Skeletal muscle satellite cell (primary cell): ENCODE measurements around the gene ANKZF1.
"Not testable (repeated sequence)": the region's sequence is repeated elsewhere in the genome, so short reads cannot be mapped to it uniquely, and the experiment has no call there.

Source experiments
- H3K27me3 ChIP-seq: 2 replicates; pipeline ENCODE4 v1.7.0; 2013; ENCODE audit warnings: low read length; ENCODE audit not compliant: control insufficient read depth, insufficient read depth
- H3K36me3 ChIP-seq: 2 replicates; pipeline ENCODE4 v1.7.0; 2013; ENCODE audit warnings: mild to moderate bottlenecking, control low read depth, low read length; ENCODE audit not compliant: insufficient read depth
- H3K4me1 ChIP-seq: 2 replicates; pipeline ENCODE4 v1.7.0; 2013; ENCODE audit warnings: low read length; ENCODE audit not compliant: control insufficient read depth, insufficient read depth
- H3K4me2 ChIP-seq: 2 replicates; pipeline ENCODE4 v1.7.0; 2013; ENCODE audit warnings: mild to moderate bottlenecking, low read length
- H3K4me3 ChIP-seq: 2 replicates; pipeline ENCODE4 v1.7.0; 2013; ENCODE audit warnings: low read length
- H3K9ac ChIP-seq: 2 replicates; pipeline ENCODE4 v1.7.0; 2013; ENCODE audit warnings: mild to moderate bottlenecking, low read depth, low read length, moderate library complexity
- H3K9me3 ChIP-seq: replicated peaks from 2 replicates; pipeline ENCODE4 v1.7.0; 2013; ENCODE audit warnings: mild to moderate bottlenecking, control low read depth, low read length

ANKZF1 gene

DNA sequence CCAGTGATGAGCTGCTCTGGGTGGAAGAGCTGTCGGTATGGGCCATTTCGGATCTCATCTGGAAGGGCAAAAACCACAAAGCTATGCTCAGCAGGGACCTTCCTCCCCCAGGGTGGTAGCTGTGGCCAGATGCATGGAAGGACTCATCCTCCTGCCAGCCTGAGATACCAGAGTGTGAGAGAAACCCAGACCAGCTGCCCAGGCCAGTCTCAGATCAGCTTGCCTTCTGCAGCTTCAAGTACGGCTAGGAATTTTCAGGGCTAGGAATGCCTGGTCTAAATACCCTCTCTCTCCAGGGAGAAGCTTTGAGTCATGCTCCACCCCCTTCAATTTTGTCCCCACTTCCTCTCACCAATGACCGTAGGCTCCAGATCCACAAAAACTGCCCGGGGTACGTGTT lies 22.1 kb downstream of the ANKZF1 start:
- peak overlapping the region; percentile 41 for H3K9ac ChIP-seq
- peak overlapping the region; percentile 99 for H3K4me2 ChIP-seq
- peaks cover 23% of the 10 kb centered on the region for H3K27me3 ChIP-seq
- peaks cover 23% of the 10 kb centered on the region for H3K36me3 ChIP-seq
- H3K4me1 ChIP-seq: peaks cover 74% of the 10 kb centered on the region
- no peaks in the 10 kb centered on the region for H3K9me3 ChIP-seq
- H3K4me3 ChIP-seq: peak overlapping the region; percentile 39

GRCh38 chr2:219252084-219252483 lies 22.5 kb downstream of the ANKZF1 start:
- Histone ChIP-seq H3K9ac (peak overlapping the region; percentile 68), H3K27me3 (peaks cover 23% of the 10 kb centered on the region), H3K4me2 (peak overlapping the region; percentile 99), H3K4me1 (peaks cover 69% of the 10 kb centered on the region), H3K4me3 (peak overlapping the region; percentile 39), H3K9me3 (no peaks in the 10 kb centered on the region), H3K36me3 (peaks cover 19% of the 10 kb centered on the region)

GRCh38 chr2:219252570-219252899 lies 22.9 kb downstream of the ANKZF1 start:
- Histone ChIP-seq H3K4me2 (peak overlapping the region; percentile 99), H3K36me3 (peaks cover 15% of the 10 kb centered on the region), H3K9me3 (no peaks in the 10 kb centered on the region), H3K27me3 (peaks cover 23% of the 10 kb centered on the region), H3K9ac (peak overlapping the region; percentile 68), H3K4me3 (peak overlapping the region; percentile 76), H3K4me1 (peaks cover 68% of the 10 kb centered on the region)

- Histone ChIP-seq H3K4me2 (peak within 1 kb of the TSS; percentile 99), H3K36me3 (peaks cover 9% of the 10 kb centered on the region), H3K4me3 (peak within 1 kb of the TSS; percentile 76), H3K9ac (peak within 1 kb of the TSS; percentile 68), H3K27me3 (peaks cover 23% of the 10 kb centered on the region), H3K9me3 (no peaks in the 10 kb centered on the region), H3K4me1 (peaks cover 67% of the 10 kb centered on the region)
Measured at GRCh38 chr2:219252900-219253752, 23.5 kb downstream of the ANKZF1 start, which contains the start of gene TUBA4B. TSS of gene TUBA4B (plus strand) at chr2:219253243. CDS start at chr2:219253408, 165 bp downstream.

GRCh38 chr2:219253753-219254589 lies 24.4 kb downstream of the ANKZF1 start, which contains the start of gene TUBA4A:
TSS of gene TUBA4A (minus strand) at chr2:219253918. CDS start at chr2:219253858, 60 bp downstream.
- H3K4me3 ChIP-seq: peak within 1 kb of the TSS; percentile 76
- H3K4me2 ChIP-seq: peak within 1 kb of the TSS; percentile 99
- peaks cover 59% of the 10 kb centered on the region for H3K4me1 ChIP-seq
- H3K9ac ChIP-seq: peak within 1 kb of the TSS; percentile 68
- H3K36me3 ChIP-seq: peaks cover 5% of the 10 kb centered on the region
- peaks cover 27% of the 10 kb centered on the region for H3K27me3 ChIP-seq
- H3K9me3 ChIP-seq: no peaks in the 10 kb centered on the region

GRCh38 chr2:219254590-219255201 lies 25.1 kb downstream of the ANKZF1 start:
- peaks cover 51% of the 10 kb centered on the region for H3K4me1 ChIP-seq
- H3K27me3 ChIP-seq: peaks cover 33% of the 10 kb centered on the region
- peak overlapping the region; percentile 76 for H3K4me3 ChIP-seq
- peak overlapping the region; percentile 50 for H3K9ac ChIP-seq
- peaks cover 5% of the 10 kb centered on the region for H3K36me3 ChIP-seq
- H3K4me2 ChIP-seq: peak overlapping the region; percentile 99
- no peaks in the 10 kb centered on the region for H3K9me3 ChIP-seq

DNA sequence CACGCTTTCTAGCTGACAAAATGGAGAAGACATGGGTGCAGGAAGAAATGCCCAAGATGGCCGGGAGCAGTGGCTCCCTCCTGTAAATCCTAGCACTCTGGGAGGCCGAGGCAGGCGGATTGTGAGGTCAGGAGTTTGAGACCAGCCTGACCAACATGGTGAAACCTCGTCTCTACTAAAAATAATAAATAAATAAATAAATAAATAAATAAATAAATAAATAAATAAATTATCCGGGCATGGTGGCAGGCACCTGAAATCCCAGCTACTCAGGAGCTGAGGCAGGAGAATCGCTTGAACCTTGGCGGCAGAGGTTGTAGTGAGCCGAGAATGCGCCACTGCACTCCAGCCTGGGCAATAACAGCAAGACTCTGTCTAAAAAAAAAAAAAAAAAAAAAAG lies 29.3 kb downstream of the ANKZF1 start:
- H3K4me3 ChIP-seq, H3K9me3 ChIP-seq, H3K36me3 ChIP-seq, H3K9ac ChIP-seq, H3K4me2 ChIP-seq, H3K4me1 ChIP-seq: not testable (repeated sequence)
- H3K27me3 ChIP-seq: peaks cover 54% of the 10 kb centered on the region

DNA sequence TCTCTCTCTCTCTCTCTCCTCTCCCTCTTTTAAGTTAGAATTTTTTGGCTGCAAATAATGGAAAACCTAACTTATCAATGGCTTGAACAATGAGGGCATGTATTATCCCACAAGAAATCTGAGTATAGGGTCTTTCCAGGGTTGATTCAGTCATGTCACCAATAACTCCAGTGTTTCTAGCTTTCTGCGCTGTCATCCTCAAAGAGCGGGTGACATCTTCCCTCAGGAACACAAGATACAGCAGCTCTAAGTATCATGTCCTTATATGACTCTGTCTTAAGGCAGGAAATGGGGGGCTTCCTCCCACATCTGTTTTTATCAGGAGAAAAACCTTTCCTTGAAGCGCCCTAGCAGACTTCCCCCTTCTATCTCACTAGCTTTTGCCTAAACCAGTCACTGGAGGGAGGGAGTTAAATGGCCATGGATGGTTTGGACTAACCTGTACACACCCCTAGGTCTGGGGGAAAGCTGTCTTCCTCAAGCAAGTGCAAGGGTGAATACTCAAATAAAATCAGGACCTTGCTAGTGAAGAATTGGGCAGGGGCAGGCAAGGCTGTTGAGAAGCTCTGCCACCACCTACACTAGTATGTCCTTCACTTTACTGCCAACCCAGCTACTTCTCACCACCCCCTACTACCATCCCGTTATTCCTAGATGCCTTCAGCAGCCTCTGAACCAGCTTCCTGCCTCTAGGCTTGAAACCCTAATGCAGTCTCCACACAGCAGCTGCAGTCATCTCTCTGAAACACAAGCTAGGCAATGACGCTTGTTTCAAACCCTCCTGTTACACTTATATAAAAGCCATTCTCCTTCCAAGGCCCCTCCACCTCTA lies 31.6 kb downstream of the ANKZF1 start:
- Histone ChIP-seq H3K9ac (no peak overlapping the region), H3K9me3 (no peaks in the 10 kb centered on the region), H3K4me1 (no peaks in the 10 kb centered on the region), H3K4me3 (no peak overlapping the region), H3K27me3 (peaks cover 40% of the 10 kb centered on the region), H3K4me2 (no peak overlapping the region), H3K36me3 (no peaks in the 10 kb centered on the region)

DNA sequence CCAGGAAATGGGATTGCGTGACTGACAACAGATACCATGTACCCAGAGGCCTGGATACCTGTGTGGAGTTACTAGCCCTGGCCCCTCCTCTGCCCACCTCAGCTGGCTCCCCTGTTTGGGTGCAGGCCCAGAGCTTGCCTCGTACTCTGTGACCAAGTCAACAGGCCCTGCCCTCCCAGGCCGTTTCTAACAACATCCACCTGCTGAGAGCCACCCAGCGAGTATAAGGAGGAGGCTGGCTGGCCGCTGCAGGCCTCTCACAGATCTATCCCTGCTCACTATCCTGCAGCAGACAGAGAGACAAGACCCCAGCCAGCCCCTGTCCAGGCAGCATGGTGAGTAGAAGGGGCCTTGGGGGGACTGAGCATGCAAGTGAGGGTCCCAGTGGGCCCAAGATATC lies 36.6 kb downstream of the ANKZF1 start:
- peaks cover 41% of the 10 kb centered on the region for H3K27me3 ChIP-seq
- no peak overlapping the region for H3K4me2 ChIP-seq
- H3K9me3 ChIP-seq: no peaks in the 10 kb centered on the region
- no peaks in the 10 kb centered on the region for H3K4me1 ChIP-seq
- no peak overlapping the region for H3K4me3 ChIP-seq
- no peak overlapping the region for H3K9ac ChIP-seq
- no peaks in the 10 kb centered on the region for H3K36me3 ChIP-seq

DNA sequence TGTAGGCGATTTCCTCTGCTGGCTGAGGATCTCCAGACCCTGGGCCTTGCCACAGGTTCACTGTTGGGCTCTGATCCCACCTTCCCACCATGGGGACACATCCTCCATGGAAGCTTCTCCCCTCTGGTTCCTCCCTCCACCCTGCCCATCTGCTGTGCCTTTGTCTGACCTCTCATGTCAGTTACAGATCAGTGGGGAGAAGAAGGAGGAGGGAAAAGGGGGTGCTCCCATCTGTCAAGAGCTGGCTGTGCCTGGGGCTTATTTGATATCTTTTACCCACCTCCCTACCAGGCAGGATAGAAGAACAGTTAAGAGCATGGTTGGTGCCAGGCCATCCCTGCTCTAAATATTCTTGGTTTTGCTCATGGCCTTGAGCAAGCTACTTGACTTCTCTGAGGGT lies 37.3 kb downstream of the ANKZF1 start:
- no peak overlapping the region for H3K4me2 ChIP-seq
- no peak overlapping the region for H3K4me3 ChIP-seq
- H3K9me3 ChIP-seq: no peaks in the 10 kb centered on the region
- no peaks in the 10 kb centered on the region for H3K36me3 ChIP-seq
- no peaks in the 10 kb centered on the region for H3K4me1 ChIP-seq
- H3K9ac ChIP-seq: no peak overlapping the region
- peaks cover 34% of the 10 kb centered on the region for H3K27me3 ChIP-seq
